Progenitor cell of endocrine pancreas (in vitro differentiated cells): Measurements from ENCODE around the gene SYPL1. TPM values are rescaled to one million over a fixed set of nuclear protein-coding genes. Genes with fewer than 3 reads are reported as not detected.

Source experiments
- DNase-seq: peaks from one replicate; pipeline ENCODE4 v3.0.0; 2021; ENCODE audit warnings: low spot score; ENCODE audit not compliant: unreplicated experiment
- H3K27ac Mint-ChIP-seq: 2 replicates; pipeline ENCODE4 v1.8.0; 2021; ENCODE audit warnings: mild to moderate bottlenecking, moderate library complexity, mixed read lengths
- H3K27me3 Mint-ChIP-seq: 2 replicates; pipeline ENCODE4 v1.8.0; 2021; ENCODE audit warnings: mixed read lengths
- H3K36me3 Mint-ChIP-seq: 2 replicates; pipeline ENCODE4 v1.8.0; 2022; ENCODE audit warnings: mixed read lengths; ENCODE audit not compliant: insufficient read depth
- H3K4me1 Mint-ChIP-seq: 2 replicates; pipeline ENCODE4 v1.8.0; 2021; ENCODE audit warnings: low read depth, mixed read lengths
- H3K4me3 Mint-ChIP-seq: 2 replicates; pipeline ENCODE4 v1.8.0; 2021; ENCODE audit warnings: low read depth, mild to moderate bottlenecking, moderate library complexity, mixed read lengths
- H3K9me3 Mint-ChIP-seq: 2 replicates; pipeline ENCODE4 v1.8.0; 2021; ENCODE audit warnings: low read depth, mixed read lengths
- CTCF ChIP-seq: fragments of 200-600 bp; sonication (generic); IDR thresholded peaks from one replicate; pipeline ENCODE4 v1.5.0; 2021; ENCODE audit warnings: antibody characterized with exemption, mild to moderate bottlenecking; ENCODE audit not compliant: unreplicated experiment
- total RNA-seq: library from RNA; stranded (reverse); gene quantifications from 2 replicates; pipeline ENCODE4 v1.2.1, GENCODE V29; 2021

SYPL1 gene
- total RNA-seq, 1 donor from 2014 or later = 60.3 TPM

- Mint-ChIP-seq H3K9me3 (peaks cover 4% of the 10 kb centered on the region), H3K27me3 (peaks cover 14% of the 10 kb centered on the region), H3K4me1 (peaks cover 14% of the 10 kb centered on the region), H3K4me3 (no peak overlapping the region), H3K36me3 (no peaks in the 10 kb centered on the region), H3K27ac (no peak overlapping the region)
- no peak for DNase-seq
- TF ChIP-seq CTCF = no peak
These were observed 52.6 kb downstream of the SYPL1 start for GRCh38 chr7:106059556-106059955.

- no peaks in the 10 kb centered on the region for H3K36me3 Mint-ChIP-seq
- peaks cover 20% of the 10 kb centered on the region for H3K27me3 Mint-ChIP-seq
- H3K9me3 Mint-ChIP-seq = peaks cover 4% of the 10 kb centered on the region
- no peak overlapping the region for H3K4me3 Mint-ChIP-seq
- TF ChIP-seq CTCF = no peak
- H3K4me1 Mint-ChIP-seq = peaks cover 12% of the 10 kb centered on the region
- no peak for DNase-seq
- H3K27ac Mint-ChIP-seq = no peak overlapping the region
These were observed 53.2 kb downstream of the SYPL1 start for GRCh38 chr7:106058928-106059324.

- Mint-ChIP-seq H3K4me1 (peaks cover 10% of the 10 kb centered on the region), H3K36me3 (no peaks in the 10 kb centered on the region), H3K4me3 (no peak overlapping the region), H3K9me3 (peaks cover 4% of the 10 kb centered on the region), H3K27ac (no peak overlapping the region), H3K27me3 (peaks cover 25% of the 10 kb centered on the region)
- TF ChIP-seq CTCF = no peak
- DNase-seq = no peak
These were observed 53.9 kb downstream of the SYPL1 start for GRCh38 chr7:106057962-106058927.

- no peaks in the 10 kb centered on the region for H3K36me3 Mint-ChIP-seq
These were observed 54.7 kb downstream of the SYPL1 start for GRCh38 chr7:106057204-106057961.

More at GRCh38 chr7:106057204-106057961, 54.7 kb downstream of the SYPL1 start:
- no peak overlapping the region for H3K27ac Mint-ChIP-seq
- no peak for DNase-seq
- H3K4me1 Mint-ChIP-seq = peaks cover 4% of the 10 kb centered on the region
- H3K4me3 Mint-ChIP-seq = no peak overlapping the region
- H3K9me3 Mint-ChIP-seq = peaks cover 4% of the 10 kb centered on the region
- no peak for TF ChIP-seq CTCF
- H3K27me3 Mint-ChIP-seq = peaks cover 23% of the 10 kb centered on the region
